GM18499 (cell line): Measurements from ENCODE around the gene SRPK3.
"Not testable (repeated sequence)": the region's sequence is repeated elsewhere in the genome, so short reads cannot be mapped to it uniquely, and the experiment has no call there.

ENCODE experiments used
- ATAC-seq: cut with Tn5 transposase; IDR thresholded peaks from one replicate; pipeline ENCODE4 v1.9.1; 2021; ENCODE audit warnings: moderate number of reproducible peaks; ENCODE audit not compliant: insufficient read depth, unreplicated experiment

Gene SRPK3

GRCh38 chrX:153803211-153804099 lies 22.6 kb downstream of the SRPK3 start:
- ATAC-seq: no peak

- ATAC-seq: no peak
Measured at GRCh38 chrX:153804100-153804595, 23.3 kb downstream of the SRPK3 start.

- no peak for ATAC-seq
Measured at GRCh38 chrX:153804621-153805020, 23.8 kb downstream of the SRPK3 start.

GRCh38 chrX:153805436-153805835 lies 24.6 kb downstream of the SRPK3 start:
- no peak for ATAC-seq

GRCh38 chrX:153806999-153807575 lies 26.2 kb downstream of the SRPK3 start:
- no peak for ATAC-seq

- no peak for ATAC-seq
Measured at GRCh38 chrX:153807976-153808375, 27.1 kb downstream of the SRPK3 start.

- ATAC-seq: no peak
Measured at GRCh38 chrX:153812220-153812619, 31.4 kb downstream of the SRPK3 start.

- no peak for ATAC-seq
Measured at GRCh38 chrX:153813161-153813560, 32.3 kb downstream of the SRPK3 start.

GRCh38 chrX:153814591-153815315 lies 33.9 kb downstream of the SRPK3 start:
- ATAC-seq: no peak

- no peak for ATAC-seq
Measured at GRCh38 chrX:153816831-153817690, 36.2 kb downstream of the SRPK3 start.

GRCh38 chrX:153818064-153818463 lies 37.2 kb downstream of the SRPK3 start:
- not testable (repeated sequence) for ATAC-seq

- ATAC-seq: no peak
Measured at GRCh38 chrX:153818571-153819383, 37.9 kb downstream of the SRPK3 start.

- no peak for ATAC-seq
Measured at GRCh38 chrX:153819384-153820040, 38.7 kb downstream of the SRPK3 start.

- ATAC-seq: no peak
Measured at GRCh38 chrX:153820601-153821000, 39.8 kb downstream of the SRPK3 start.

GRCh38 chrX:153821066-153821465 lies 40.2 kb downstream of the SRPK3 start:
- ATAC-seq: no peak

- ATAC-seq: no peak
Measured at GRCh38 chrX:153824348-153824747, 43.5 kb downstream of the SRPK3 start.

GRCh38 chrX:153825042-153825441 lies 44.2 kb downstream of the SRPK3 start:
- no peak for ATAC-seq

GRCh38 chrX:153827016-153827415 lies 46.2 kb downstream of the SRPK3 start:
- ATAC-seq: no peak

- ATAC-seq: no peak
Measured at GRCh38 chrX:153827903-153828302, 47.1 kb downstream of the SRPK3 start.
